Ishikawa (cell line): ENCODE measurements around the gene CTSW.
A peak's percentile ranks its signal among the peaks of the same experiment; 100 is the strongest.

Experiments used
- CEBPB ChIP-seq: IDR thresholded peaks from 2 replicates; pipeline ENCODE4 v1.6.1; 2012
- CREB1 ChIP-seq: IDR thresholded peaks from 2 replicates; pipeline ENCODE4 v1.6.1; 2012; ENCODE audit warnings: low read depth
- EGR1 ChIP-seq: IDR thresholded peaks from 2 replicates; pipeline ENCODE4 v1.6.1; 2012
- EP300 ChIP-seq: IDR thresholded peaks from 2 replicates; pipeline ENCODE4 v1.6.1; 2012; ENCODE audit warnings: borderline replicate concordance
- FOXM1 ChIP-seq: IDR thresholded peaks from 2 replicates; pipeline ENCODE4 v1.6.1; 2012; ENCODE audit warnings: low read depth, borderline replicate concordance
- MAX ChIP-seq: IDR thresholded peaks from 2 replicates; pipeline ENCODE4 v1.6.1; 2012
- NFIC ChIP-seq: IDR thresholded peaks from 2 replicates; pipeline ENCODE4 v1.6.1; 2012
- RAD21 ChIP-seq: IDR thresholded peaks from 2 replicates; pipeline ENCODE4 v1.6.1; 2012; ENCODE audit warnings: low read depth
- TAF1 ChIP-seq: IDR thresholded peaks from 2 replicates; pipeline ENCODE4 v1.6.1; 2012; ENCODE audit warnings: low read depth, mild to moderate bottlenecking
- TCF12 ChIP-seq: IDR thresholded peaks from 2 replicates; pipeline ENCODE4 v1.6.1; 2012; ENCODE audit warnings: low read depth
- TEAD4 ChIP-seq: IDR thresholded peaks from 2 replicates; pipeline ENCODE4 v1.6.1; 2012
- USF1 ChIP-seq: IDR thresholded peaks from 2 replicates; pipeline ENCODE4 v1.6.1; 2012
- YY1 ChIP-seq: IDR thresholded peaks from 2 replicates; pipeline ENCODE4 v1.6.1; 2012; ENCODE audit warnings: low read depth
- ZBTB7A ChIP-seq: IDR thresholded peaks from 2 replicates; pipeline ENCODE4 v1.6.1; 2012; ENCODE audit warnings: low read depth
- TF ChIP-seq, protein P1 (sequence below): IDR thresholded peaks from 2 replicates; pipeline ENCODE4 v1.6.1; 2012; ENCODE audit warnings: low read depth, mild to moderate bottlenecking

Gene CTSW

DNA sequence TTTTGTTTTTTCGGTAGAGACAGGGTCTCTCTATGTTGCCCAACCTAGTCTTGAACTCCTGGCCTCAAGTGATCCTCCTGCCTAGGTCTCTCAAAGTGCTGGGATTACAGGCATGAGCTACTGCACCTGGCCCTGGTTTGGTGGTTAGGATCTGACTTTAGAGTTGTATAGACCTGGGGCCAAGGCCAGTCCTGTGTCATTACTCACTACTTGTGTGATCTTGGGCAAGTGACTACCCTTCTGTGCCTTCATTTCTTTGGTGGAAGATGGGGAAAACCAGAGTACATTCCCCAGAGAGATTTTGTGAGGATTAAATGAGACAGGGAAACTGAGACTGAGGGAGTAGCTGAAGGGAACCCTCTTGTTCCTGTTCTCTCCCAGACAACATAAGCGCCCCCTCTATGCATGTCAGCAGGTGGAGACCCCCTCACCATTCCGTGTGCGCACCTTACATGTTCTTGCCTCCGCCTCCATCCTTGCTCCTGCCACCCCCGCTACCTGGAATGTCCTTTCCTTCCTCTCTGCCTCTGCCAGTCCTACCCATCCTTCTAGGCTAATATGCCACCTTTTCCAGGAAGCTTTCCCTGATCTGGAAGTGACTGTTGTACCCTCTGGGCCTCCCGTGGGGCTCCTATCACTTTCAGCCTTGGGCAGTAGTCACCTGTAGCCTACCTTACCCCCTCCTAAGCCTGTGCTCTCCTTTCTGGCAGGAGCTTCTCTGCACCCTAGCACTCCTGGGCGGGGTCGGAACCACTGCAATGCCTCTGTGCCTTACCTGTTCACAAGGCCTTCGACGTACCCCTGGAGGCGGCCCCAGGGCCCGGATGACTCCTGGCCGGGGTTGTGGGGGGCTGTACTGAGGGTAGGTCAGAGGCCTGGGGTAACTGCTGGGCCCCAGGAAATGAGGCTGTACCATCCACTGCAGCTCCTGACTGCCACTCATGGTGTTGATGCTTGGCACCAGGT, 16.7 kb downstream of the CTSW start:
- TF ChIP-seq YY1: no peak
- TF ChIP-seq TAF1: no peak
- no peak for TF ChIP-seq TCF12
- no peak for TF ChIP-seq CREB1
- no peak for TF ChIP-seq MAX
- no peak for TF ChIP-seq CEBPB
- TF ChIP-seq USF1: no peak
- TF ChIP-seq, protein P1, sequence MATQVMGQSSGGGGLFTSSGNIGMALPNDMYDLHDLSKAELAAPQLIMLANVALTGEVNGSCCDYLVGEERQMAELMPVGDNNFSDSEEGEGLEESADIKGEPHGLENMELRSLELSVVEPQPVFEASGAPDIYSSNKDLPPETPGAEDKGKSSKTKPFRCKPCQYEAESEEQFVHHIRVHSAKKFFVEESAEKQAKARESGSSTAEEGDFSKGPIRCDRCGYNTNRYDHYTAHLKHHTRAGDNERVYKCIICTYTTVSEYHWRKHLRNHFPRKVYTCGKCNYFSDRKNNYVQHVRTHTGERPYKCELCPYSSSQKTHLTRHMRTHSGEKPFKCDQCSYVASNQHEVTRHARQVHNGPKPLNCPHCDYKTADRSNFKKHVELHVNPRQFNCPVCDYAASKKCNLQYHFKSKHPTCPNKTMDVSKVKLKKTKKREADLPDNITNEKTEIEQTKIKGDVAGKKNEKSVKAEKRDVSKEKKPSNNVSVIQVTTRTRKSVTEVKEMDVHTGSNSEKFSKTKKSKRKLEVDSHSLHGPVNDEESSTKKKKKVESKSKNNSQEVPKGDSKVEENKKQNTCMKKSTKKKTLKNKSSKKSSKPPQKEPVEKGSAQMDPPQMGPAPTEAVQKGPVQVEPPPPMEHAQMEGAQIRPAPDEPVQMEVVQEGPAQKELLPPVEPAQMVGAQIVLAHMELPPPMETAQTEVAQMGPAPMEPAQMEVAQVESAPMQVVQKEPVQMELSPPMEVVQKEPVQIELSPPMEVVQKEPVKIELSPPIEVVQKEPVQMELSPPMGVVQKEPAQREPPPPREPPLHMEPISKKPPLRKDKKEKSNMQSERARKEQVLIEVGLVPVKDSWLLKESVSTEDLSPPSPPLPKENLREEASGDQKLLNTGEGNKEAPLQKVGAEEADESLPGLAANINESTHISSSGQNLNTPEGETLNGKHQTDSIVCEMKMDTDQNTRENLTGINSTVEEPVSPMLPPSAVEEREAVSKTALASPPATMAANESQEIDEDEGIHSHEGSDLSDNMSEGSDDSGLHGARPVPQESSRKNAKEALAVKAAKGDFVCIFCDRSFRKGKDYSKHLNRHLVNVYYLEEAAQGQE: no peak
- no peak for TF ChIP-seq TEAD4
- TF ChIP-seq ZBTB7A: no peak
- TF ChIP-seq RAD21: no peak
- TF ChIP-seq NFIC: no peak
- no peak for TF ChIP-seq FOXM1
- no peak for TF ChIP-seq EP300
- no peak for TF ChIP-seq EGR1

GRCh38 chr11:65897020-65897471, 17.4 kb downstream of the CTSW start:
- TF ChIP-seq TEAD4 (no peak), ZBTB7A (no peak), USF1 (no peak), FOXM1 (no peak), NFIC (no peak)

GRCh38 chr11:65898656-65899355, 19.2 kb downstream of the CTSW start:
- TF ChIP-seq NFIC: no peak
- TF ChIP-seq TAF1: no peak
- no peak for TF ChIP-seq RAD21
- no peak for TF ChIP-seq USF1
- no peak for TF ChIP-seq EGR1
- TF ChIP-seq YY1: no peak
- no peak for TF ChIP-seq CEBPB
- TF ChIP-seq EP300: no peak
- TF ChIP-seq FOXM1: no peak
- no peak for TF ChIP-seq TCF12
- TF ChIP-seq, protein P1: no peak
- no peak for TF ChIP-seq CREB1
- no peak for TF ChIP-seq MAX
- TF ChIP-seq ZBTB7A: no peak
- TF ChIP-seq TEAD4: no peak

DNA sequence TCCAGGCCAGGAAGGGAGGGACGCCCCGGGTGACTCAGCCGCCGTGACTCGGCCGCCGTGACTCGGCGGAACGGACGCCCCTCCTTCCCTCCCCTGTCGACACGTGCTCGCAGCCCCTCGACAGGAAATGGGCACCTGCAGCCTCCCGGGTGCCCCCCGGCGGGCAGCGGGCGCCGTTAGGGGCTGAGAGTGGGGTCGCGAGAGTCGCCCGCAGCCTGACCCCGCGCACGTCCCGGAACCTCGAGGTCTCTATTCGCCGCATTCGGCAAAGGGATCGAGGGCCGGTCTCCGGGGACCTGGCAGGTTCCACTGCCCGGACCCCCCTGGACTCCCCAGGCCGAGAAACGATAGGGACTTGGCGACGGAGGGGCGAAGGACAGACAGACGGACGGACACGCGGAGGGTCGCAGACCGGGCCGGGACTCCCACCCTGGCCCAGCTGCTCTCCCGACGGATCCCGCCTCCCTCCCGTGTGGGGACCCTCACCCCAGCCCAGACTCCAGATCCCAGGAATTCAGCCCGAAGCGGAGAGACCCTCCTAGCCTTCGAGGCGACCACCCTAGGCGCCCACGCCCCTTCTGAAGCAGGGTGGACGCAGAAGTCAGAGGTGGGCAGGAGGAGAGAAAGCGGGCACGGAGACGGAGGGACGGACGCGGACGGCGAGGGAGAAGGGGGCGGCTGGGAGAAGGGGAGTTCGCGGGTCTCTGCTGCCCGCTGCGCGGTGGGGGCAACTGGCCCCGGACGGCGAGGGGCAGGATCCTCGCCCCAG, 19.9 kb downstream of the CTSW start:
- TF ChIP-seq RAD21: no peak
- TF ChIP-seq USF1: peak; percentile 37; the same call in 1 of the 2 replicates
- peak; percentile 93 for TF ChIP-seq MAX
- peak; percentile 64; the same call in 1 of the 2 replicates for TF ChIP-seq ZBTB7A
- no peak for TF ChIP-seq EP300
